HuH-7 (cell line): Measurements from ENCODE around the gene IMMT.

Experiments
- DNase-seq: peaks from one replicate; pipeline ENCODE4 v3.0.0; 2011; ENCODE audit warnings: low spot score

IMMT gene

DNA sequence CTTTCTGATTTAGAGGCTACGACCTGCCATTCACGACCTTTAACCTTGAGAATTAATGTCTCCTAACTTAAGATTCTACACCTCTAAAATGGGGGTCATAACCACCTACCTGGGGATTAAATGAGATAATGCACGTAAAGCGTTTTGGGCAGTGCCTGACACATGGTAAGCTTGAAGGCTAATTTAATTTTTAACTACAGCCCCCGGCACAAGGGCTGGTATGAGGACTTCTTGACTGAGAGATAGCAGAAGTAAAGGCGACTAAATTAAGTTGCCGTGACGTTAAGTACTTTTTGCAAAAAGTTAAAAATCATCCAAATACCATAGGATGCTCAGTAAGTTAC lies 4.5 kb upstream of the IMMT start:
- no peak for DNase-seq

DNA sequence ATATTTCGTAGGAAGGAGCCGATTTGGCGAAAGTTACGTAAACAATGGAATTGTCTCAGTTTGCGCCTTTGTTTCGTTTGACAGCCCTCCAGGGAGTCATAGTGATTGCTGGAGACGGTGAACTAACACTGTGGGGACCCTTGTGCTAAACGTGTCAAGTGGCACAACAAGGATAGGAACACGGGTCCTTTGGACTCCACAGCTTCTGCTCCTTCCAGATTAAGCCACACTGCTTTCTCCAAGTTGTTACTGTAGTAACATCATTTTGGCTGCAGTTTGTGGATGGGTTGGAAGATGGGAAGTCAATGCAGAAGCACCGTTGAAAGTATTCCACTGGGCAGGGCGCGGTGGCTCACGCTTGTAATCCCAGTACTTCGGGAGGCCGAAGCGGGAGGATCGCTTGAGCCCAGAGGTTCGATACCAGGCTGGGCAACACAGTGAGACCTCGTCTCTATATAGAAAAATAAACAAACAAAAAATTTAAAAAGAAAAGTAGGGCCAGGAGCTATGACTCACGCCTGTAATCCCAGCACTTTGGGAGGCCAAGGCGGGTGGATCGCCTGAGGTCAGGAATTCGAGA lies 636 bp upstream of the IMMT start:
- DNase-seq: no peak

DNA sequence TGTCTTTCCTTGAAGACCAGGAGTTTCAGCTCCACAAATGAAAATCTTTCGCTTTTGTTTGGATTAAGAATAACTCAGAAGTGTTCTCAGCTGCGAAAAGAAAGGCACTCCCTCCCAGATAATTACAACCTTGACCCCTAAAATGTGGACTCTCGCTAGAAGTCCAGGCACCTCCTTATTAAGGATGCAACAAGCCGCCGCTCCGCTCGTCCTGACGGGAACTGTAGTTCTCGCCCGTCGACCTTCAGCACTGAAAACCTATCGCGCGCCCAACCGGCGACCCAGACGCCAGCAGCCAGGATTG lies 559 bp downstream of the IMMT start:
- DNase-seq: no peak

DNA sequence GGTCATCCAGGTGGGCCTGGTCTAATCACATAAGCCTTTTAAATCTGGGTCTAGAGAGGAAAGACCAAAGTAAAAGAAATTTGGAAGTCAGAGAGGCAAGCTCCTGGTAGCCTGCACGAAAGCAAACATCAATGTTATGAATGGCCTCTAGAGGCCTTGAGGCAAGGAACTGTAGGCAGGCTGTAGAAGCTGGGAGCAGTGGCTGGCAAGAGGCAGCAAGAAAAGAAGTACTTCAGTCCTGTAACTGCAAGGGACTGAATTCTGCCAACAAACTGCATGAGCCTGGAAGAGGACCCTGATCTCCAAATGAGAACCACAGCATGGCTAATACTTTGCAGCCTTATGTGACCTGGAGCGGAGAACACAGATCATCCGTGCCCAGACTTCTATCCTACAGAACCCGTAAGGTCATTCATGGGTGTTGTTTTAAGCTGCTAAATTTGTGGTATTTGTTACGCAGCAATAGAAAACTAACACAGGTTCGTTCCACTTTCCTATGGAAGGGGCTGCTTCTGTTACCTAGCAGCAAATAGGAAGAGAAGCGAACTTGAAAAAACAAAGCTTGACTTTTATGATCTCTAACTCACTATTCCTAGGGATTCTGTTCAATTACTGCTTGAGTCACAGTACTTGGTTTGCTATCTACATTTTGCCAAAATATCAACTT lies 1.2 kb downstream of the IMMT start:
- DNase-seq: no peak

DNA sequence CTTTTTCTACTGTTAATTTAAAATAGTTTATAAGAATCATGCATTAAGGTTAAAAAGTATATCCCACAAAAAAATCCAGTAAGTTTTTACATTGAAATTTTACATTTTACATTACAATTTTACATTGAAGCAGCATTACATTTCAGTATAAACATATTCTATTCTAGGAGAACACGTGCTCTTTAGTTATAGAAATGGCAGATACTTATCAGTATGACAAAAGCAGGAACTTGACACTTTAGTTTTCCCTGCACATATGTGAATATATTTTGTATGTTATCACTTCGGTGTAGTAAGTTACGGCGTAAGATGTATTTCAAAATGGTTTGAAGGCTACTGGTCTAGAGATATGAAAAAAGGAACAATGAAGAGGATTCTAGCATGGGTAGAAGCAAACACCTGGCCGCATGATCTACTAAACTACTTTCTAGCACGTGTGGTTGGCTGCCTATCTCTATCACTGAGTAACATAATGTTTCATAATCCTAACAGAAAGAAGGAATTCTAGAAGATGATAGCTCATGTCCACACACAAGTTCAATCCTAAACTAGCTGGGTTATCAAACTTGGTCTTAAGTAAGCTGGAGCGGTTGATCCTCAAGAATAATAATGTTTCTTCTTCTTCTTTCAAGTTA lies 5.4 kb downstream of the IMMT start:
- DNase-seq: no peak

DNA sequence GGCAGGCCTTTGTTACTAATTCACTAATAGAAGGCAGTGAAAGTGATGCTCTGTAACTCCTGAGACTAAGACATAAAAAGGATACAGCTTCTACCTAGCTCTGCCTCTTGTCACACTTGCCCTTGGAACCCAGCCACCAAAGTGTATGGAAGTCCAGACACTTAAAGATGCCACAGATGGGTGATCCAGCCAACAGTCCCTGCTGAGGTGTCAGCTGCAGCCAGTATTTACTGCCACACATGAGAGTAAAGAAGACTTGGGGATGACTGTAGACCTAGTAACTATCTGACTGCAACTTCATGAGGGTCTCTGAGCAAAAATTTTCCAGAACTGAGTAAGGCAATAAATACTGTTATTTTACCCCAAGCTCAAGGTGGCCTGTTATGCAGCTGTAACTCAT lies 8.8 kb downstream of the IMMT start:
- no peak for DNase-seq

DNA sequence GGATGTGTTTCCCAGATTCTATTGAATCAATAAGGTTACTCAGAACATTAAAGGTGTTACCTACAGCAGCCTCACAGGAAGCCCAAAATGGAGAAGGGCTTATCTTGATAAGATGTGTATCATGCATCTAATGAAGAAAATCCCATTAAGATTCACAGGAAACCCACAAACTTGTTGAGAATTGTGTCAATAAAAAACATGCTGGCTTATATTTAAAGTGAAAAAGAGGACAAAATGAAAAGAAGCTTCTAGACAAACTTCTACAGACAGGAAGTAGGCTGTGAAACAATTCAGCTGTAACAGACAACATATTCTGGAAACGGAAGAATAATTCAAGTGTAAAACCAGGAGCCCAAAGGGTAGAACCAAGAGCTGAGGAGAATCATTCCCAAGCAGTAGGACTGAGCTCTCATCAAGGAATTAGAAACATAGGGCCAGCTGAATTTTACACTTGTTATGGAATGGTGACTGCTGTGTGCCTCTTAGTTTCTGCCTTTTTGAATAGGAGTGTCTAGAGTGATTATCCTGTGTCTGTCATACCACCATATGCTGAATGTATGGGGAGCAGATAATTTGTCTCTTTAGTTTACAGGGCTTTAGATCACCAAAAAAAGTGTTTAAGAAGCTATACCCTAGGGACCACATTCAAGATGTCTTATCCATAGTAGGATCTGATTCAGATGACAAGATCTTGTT lies 9.6 kb downstream of the IMMT start:
- DNase-seq: no peak

DNA sequence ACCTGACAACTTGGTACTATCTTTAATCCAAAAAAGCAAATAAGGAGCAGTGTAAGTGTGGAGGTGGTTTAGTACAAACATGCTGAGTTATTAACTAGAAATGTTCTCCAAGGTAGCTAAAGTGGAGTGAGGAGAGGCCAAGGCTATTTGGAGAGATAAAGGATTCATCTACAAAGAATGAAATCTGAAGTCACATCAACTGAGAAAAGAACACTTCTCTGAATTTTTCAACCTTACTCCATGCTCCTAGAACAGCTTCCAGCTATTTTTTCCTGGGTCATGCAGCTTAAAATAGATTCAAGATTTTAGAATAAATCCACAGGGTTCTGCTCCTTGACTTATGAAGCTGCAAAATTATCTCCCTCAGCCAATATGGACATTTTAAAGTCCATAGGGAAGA lies 18.7 kb downstream of the IMMT start:
- no peak for DNase-seq

DNA sequence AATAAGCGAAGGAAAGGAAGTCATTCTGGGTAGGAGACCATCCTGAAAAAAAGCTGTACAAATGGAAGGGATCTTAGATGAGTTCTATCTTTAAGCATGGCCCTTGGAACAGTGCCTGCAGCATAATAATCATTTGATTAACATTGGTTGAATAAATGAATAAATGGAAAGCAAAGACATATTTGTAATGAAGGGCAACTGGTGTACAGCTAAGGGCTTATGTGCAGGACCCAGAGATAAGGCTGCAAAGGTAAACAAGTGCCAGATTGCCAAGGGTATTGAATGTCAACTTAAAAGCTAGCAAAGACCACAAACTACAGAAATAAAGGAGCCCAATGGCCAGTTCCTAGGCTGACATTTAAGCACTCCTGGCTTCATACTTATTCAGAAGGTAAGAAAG lies 19.4 kb downstream of the IMMT start:
- DNase-seq: no peak

DNA sequence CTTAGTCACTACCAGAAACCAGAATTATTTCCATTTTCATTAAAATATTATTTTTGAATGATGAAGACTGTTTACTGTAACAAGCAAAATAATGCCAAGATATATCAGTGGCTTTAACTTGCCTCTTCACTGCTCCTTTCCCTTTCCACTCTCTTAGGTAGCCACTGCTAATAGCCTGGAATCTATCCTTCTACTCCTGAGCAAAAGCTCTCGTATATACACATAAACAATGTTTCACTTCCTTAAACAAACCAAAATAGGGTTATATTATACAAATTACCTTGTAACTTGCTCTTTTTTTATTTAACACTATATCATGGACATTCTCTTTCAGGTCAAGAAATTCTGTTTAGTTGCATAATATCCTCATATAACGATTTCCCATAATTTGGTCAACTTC lies 20.8 kb downstream of the IMMT start:
- no peak for DNase-seq

DNA sequence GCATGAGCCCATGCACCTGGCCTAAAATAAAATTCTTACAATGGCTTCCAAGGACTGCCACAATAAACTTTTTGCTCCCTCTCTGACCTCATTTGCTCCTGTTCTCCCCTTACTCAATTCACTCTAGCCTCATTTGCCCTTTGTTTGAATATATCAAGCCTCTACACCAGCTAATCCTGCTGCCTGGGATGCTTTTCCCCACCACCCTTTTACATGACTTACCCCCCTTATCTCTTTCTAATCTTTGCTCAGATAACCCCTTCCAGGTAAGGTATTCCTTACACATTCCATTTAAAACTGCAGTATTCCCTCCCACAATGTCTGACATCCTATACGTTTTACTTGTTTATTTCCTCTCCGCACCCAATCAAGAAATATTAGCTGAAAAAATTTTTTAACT lies 22.7 kb downstream of the IMMT start:
- no peak for DNase-seq

DNA sequence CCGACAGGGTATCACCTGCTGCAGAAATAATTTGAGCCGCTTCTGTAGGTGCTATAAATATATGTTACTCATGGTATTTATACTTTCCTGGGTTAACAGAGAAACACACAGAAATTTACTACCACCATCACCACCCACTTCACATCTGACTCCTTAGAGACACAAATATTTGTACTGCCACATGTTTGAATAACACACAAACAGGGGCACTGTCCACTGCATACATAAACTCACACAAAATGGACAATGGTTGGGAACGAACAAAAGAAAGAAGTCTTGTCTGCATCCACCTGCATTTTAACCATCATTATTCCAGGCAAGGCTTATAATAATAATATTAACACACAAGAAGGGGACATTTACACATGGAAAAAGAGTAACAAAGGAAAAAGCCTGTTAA lies 24.0 kb downstream of the IMMT start:
- no peak for DNase-seq

DNA sequence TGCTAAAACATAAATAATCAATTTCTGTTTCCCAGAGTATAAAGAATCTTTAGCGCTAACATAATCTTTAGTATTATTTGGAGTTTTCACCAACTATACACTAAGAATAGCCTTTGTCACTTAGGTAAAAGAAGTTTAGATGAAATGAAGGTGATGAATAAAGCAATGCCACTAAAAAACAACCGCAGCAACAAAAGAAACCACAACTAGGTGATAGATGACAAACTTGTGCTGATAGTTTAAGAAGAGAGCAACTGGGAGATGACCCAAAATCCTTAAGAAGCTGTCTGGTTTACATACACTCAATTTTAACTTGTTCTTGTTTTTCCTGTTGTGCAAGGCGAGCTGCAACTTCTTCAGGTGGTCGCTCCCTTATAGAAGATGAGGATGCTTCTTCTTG lies 24.8 kb downstream of the IMMT start:
- no peak for DNase-seq

DNA sequence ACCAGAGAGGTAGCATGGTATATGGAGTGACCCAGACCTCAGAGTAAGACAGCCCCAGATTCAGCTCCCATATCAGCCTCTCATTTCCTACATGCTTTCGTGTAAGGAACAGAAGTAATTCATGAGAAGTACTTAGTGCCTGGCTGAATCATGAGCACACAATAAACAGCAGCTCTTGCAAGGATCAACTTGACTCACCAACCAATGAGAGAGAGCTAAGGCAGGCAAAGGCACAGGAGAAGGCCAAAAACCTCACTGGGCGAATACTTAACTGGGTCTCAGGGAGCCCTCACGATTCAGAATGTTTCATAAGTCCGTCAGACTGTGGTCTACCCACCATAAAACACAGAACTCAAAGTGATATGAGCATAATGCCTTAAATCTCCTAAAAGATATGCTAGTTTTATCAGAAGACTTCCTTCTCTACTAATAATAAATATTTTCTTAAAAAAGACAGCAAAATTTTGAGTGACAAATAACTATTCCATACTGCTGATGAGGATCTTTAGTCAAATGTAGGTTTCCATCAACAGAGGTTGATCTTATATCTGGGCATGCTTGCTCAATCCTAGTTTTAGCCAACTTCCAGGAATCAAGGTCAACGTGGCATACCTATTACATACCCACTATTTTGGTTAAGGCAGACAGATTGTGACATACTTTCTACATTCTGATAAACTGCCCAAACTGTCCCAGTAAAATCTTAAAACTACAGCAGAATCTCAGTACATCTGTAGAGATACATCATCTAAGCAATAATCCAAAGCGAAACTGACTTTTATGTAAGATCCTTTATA lies 34.9 kb downstream of the IMMT start:
- DNase-seq: no peak

DNA sequence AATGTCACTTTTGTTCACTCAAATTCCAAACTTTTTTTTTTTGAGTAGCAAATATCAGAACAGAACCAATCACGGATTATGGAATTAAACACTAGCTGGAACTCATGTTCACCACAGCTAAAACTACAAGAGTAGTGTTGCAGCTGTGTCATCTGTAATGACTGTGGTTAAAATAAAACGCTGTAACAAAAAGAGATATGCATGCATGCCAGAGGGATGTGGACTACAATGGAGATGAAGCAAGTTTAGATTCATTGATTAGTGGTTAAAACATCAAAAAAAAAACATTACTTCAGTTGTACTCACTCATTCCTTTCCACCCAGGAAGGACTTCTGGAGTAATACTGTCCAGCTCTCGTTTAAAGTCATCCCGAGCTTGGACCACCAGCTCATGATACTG lies 37.0 kb downstream of the IMMT start:
- DNase-seq: no peak

DNA sequence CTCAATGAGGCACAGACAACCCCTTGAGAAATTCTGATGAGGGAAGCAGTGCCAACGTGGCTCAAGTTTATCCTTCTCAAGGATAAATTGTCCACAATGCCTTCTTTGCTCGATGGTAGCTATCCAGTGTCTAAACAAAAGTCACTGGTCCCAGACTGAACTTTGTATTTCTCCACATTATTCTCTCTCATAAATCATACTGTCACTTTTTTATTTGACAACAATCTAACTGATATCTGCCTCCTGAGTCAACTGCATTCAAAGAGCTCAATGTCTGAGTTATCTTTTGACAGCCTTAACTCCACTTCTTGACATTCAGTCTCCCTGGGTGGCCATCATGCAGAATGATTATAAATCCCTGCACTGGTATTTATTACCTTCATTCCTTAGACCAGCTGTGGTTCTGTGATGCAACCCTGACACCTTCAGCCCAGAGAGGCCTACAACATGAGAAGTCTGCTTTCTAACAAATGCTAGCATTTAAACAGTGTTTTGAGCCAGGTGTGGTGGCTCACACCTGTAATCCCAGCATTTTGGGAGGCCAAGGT lies 38.2 kb downstream of the IMMT start:
- DNase-seq: peak; percentile 20

DNA sequence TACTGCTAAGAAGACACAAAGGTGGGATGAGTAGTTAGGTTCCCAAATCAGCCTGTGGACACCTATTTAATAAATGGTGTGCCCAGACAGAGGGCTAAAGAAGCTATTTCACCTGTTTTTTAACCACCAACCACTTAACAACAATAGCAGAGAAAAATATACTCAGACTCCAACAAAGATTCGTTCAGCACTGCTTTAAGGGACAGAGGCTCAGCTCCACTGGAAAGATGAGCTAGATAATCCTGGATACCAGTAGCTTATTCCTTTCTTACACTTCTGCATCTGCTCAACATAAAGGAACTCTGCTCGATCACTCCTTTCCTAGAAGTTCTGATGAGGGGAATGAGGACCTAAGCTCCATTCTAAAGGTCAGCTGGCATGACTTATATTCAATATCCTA lies 44.8 kb downstream of the IMMT start:
- DNase-seq: no peak

DNA sequence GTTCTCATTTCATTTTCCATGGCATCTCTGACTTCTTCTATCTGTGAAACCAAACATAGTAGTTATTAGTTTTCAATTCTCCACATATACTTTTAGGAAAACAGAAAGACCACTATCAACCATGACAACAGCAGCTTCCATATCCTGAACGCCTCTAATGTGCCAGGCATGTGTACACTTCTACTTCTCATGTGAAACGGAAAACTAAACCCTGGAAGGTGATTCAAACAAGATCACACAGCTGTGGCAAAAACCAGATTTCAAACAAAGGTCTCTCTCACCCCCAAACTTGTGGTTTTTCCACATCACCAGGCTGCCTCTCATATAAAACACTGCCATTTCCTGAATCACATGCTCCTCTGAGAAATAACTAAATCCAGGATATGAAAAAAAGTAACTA lies 47.5 kb downstream of the IMMT start:
- no peak for DNase-seq

DNA sequence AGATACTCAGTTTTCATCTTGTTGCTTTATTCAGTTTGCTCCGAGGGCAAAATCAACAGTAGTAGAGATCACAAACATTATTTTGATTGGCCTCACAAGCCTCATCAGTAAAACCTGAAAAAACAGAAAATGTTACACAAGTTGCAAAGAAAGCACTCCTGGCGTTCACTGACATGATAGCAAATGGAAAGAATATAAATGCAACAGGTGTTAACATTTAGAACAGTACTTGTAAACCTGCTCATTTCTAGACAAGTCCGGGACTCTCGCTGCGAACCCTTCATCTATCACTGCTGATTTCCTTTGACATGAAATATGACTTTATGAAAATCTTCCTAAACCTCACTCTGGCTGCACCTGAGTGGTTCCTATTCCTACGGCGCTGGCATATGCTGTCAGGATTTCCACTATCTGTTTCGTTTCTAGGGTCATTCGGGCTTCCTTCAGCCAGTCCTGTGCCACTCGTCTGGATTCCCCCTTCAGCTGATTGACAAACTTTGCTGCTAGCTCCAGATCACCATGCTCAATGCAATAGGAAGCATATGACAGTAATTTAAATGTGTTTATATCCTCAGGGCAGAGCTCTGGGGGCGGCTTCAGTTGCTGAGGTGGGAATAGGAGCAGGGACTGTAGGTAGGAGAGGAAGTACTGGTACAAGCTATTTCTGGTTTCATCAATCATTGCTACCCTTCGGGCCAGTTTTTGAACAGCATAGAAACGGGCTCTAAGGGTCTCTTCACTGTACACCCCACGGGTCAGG lies 51.2 kb downstream of the IMMT start:
- no peak for DNase-seq

DNA sequence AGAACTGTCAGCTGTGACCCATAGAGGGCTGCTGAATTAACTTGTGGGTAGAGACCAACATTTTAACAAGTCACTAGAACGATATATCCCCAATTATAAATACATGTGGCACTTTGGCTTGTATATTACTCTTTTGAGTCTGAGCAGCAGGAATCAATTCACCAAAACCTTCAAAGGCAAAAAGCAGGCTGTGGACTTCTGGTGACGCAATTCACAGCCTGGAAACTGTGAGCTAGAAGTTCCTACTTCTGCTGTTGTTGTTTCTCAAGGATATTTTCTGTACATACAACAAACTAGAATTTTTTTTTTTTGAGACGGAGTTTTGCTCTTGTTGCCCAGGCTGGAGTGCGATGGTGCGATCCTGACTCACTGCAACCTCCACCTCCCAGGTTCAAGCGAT lies 52.0 kb downstream of the IMMT start:
- no peak for DNase-seq

DNA sequence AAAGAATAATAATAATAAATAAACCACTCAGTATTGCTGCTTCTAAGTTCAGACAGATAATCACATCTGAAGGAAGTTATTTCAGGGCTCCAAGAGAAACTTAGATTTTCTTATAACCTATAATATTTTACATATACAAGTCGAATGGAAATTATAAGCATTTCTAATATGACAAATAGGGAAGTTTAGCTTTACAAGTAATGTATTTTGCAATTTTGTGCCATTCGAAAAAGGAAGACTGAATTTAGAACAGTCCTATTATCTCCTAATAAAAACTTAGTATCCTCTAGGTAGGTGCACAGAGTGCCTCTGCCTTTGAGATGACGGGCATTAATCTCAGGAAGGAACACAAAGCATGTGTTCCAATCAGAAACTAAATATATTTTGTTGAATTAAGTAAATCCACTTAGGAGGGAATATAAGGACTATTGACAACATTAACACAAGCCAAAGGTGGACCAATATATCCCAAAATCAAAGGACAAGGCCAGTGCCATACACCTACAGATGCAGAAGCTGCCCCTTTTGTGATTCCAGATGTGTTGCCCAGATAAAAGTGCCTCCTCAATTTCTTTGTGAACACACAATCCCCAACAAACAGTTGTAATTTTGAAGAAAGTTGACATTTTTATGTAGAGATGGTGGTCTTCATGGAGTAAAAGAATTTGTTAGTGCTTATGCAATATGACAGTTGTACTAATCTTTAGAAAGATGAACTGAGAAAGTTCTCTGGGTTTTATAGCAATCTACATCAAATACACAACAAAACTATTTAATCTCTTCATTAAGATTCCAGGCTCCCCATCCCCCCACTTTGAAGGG lies 52.6 kb downstream of the IMMT start:
- DNase-seq: no peak
